DND-41 (cell line): ENCODE measurements around the gene SLC25A44.

ENCODE experiments used
- ATAC-seq: fragments of 200-7000 bp; cut with Tn5 transposase; 3 replicates; pipeline ENCODE4 v1.9.1; 2021; ENCODE audit warnings: low read depth; ENCODE audit not compliant: insufficient read depth
- DNase-seq: peaks from one replicate; pipeline ENCODE4 v3.0.0-alpha.2; 2020
- H2AFZ ChIP-seq: 2 replicates; pipeline ENCODE4 v1.6.0; 2012; ENCODE audit warnings: low read depth, low read length
- H3K27ac ChIP-seq: 2 replicates; pipeline ENCODE4 v1.5.1; 2012; ENCODE audit warnings: low read length, inconsistent platforms
- H3K27me3 ChIP-seq: fragments of 200-600 bp; sonication (generic); 2 replicates; pipeline ENCODE4 v1.6.0; 2012; ENCODE audit warnings: low read length, mild to moderate bottlenecking, inconsistent platforms; ENCODE audit not compliant: insufficient read depth, poor library complexity
- H3K36me3 ChIP-seq: 2 replicates; pipeline ENCODE4 v1.5.1; 2012; ENCODE audit warnings: low read length, inconsistent platforms; ENCODE audit not compliant: insufficient read depth
- H3K4me1 ChIP-seq: 2 replicates; pipeline ENCODE4 v1.5.1; 2012; ENCODE audit warnings: mild to moderate bottlenecking, low read length; ENCODE audit not compliant: insufficient read depth
- H3K4me2 ChIP-seq: 2 replicates; pipeline ENCODE4 v1.6.0; 2012; ENCODE audit warnings: mild to moderate bottlenecking, moderate library complexity, low read length, inconsistent platforms; ENCODE audit not compliant: insufficient read depth
- H3K4me3 ChIP-seq, 2 experiments: fragments of 200-600 bp in 1 of 2; shearing (Covaris generic) in 1 of 2; 2 replicates each; pipeline ENCODE4 v1.5.1; 2012 to 2016; ENCODE audit warnings: inconsistent platforms in 2 of 2, low read length in 2 of 2, mild to moderate bottlenecking in 2 of 2, low read depth in 1 of 2, moderate library complexity in 1 of 2
- H3K79me2 ChIP-seq: 2 replicates; pipeline ENCODE4 v1.6.0; 2012; ENCODE audit warnings: low read length, inconsistent platforms; ENCODE audit not compliant: insufficient read depth
- H3K9ac ChIP-seq: 2 replicates; pipeline ENCODE4 v1.6.0; 2012; ENCODE audit warnings: low read depth, mild to moderate bottlenecking, inconsistent platforms, low read length, moderate library complexity
- H3K9me3 ChIP-seq: 2 replicates; pipeline ENCODE4 v1.5.1; 2012; ENCODE audit warnings: low read length, moderate library complexity, mild to moderate bottlenecking, inconsistent platforms; ENCODE audit not compliant: insufficient read depth, severe bottlenecking
- H4K20me1 ChIP-seq: 2 replicates; pipeline ENCODE4 v1.6.0; 2012; ENCODE audit warnings: low read length; ENCODE audit not compliant: insufficient read depth
- EZH2 ChIP-seq: IDR thresholded peaks from 3 replicates; pipeline ENCODE4 v1.6.1; 2012; ENCODE audit warnings: borderline replicate concordance, low read depth, mild to moderate bottlenecking, moderate library complexity, low read length, inconsistent platforms; ENCODE audit not compliant: severe bottlenecking
- TF ChIP-seq, protein P1 (sequence below): IDR thresholded peaks from 2 replicates; pipeline ENCODE4 v1.5.1; 2012; ENCODE audit warnings: borderline replicate concordance, low read length, moderate library complexity, mild to moderate bottlenecking; ENCODE audit not compliant: poor library complexity, severe bottlenecking; ENCODE audit errors: extremely low read depth

Gene SLC25A44

DNA sequence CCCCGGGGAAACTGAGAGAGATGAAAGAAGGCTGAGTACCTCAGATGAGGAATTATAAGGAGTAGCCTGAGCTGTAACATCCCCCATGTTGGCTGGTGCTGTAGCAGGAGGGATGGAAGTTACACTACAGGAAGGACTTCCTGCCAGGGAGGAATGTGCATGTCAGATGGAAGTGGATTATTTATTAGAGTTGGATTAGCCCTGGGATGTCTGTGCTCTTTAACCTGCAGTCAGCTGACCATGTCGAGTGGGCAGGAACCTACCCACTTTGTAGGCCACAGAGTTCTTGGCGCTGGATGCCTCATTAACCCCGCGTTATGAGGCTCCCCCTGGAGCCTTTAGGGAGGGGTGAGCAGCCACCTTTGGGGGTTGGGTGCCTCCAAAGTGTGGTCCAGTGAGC, 41.3 kb upstream of the SLC25A44 start:
- H3K79me2 ChIP-seq = no peaks in the 10 kb centered on the region
- H3K9ac ChIP-seq = no peak overlapping the region
- no peak overlapping the region for H3K27ac ChIP-seq
- no peak overlapping the region for H2AFZ ChIP-seq
- no peak overlapping the region for H3K4me3 ChIP-seq
- H4K20me1 ChIP-seq = no peaks in the 10 kb centered on the region
- H3K27me3 ChIP-seq = peaks cover 9% of the 10 kb centered on the region
- H3K36me3 ChIP-seq = no peaks in the 10 kb centered on the region
- no peak for DNase-seq
- H3K4me1 ChIP-seq = no peaks in the 10 kb centered on the region
- TF ChIP-seq, protein P1, sequence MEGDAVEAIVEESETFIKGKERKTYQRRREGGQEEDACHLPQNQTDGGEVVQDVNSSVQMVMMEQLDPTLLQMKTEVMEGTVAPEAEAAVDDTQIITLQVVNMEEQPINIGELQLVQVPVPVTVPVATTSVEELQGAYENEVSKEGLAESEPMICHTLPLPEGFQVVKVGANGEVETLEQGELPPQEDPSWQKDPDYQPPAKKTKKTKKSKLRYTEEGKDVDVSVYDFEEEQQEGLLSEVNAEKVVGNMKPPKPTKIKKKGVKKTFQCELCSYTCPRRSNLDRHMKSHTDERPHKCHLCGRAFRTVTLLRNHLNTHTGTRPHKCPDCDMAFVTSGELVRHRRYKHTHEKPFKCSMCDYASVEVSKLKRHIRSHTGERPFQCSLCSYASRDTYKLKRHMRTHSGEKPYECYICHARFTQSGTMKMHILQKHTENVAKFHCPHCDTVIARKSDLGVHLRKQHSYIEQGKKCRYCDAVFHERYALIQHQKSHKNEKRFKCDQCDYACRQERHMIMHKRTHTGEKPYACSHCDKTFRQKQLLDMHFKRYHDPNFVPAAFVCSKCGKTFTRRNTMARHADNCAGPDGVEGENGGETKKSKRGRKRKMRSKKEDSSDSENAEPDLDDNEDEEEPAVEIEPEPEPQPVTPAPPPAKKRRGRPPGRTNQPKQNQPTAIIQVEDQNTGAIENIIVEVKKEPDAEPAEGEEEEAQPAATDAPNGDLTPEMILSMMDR = no peak
- TF ChIP-seq EZH2 = no peak
- H3K4me2 ChIP-seq = no peak overlapping the region
- no peaks in the 10 kb centered on the region for H3K9me3 ChIP-seq
- no peak for ATAC-seq

DNA sequence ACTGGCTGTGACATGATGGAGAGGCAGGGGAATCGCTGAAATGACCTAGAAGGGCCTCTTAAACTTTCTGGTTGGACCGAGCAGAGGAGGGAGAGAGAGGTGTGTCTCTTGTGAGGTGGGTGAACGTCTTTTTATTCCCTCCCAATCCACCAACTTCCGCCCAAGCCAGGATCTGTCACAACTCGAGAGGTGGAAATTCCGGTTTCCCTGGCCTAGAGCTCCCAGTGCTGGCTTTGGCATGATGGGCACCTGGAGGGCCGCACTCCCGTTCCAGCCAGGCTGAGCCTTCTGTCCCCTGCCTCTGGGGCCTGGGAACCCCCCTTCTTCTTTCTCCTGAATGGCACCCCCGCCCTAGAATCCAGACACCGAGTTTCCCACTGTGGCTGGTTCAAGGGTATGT, 40.5 kb upstream of the SLC25A44 start, which contains the start of gene SEMA4A:
Gene SEMA4A (plus strand): TSS at position 224 of the 400 bp plus-strand sequence. CDS start 994 bp downstream, outside the sequence.
- Histone ChIP-seq H3K27me3 (peaks cover 5% of the 10 kb centered on the region), H3K27ac (no peak within 1 kb of the TSS), H3K4me1 (no peaks in the 10 kb centered on the region), H3K4me2 (no peak within 1 kb of the TSS), H4K20me1 (no peaks in the 10 kb centered on the region), H3K9me3 (no peaks in the 10 kb centered on the region), H3K9ac (no peak within 1 kb of the TSS), H3K36me3 (no peaks in the 10 kb centered on the region), H2AFZ (no peak within 1 kb of the TSS), H3K79me2 (no peaks in the 10 kb centered on the region), H3K4me3 (no peak within 1 kb of the TSS)
- DNase-seq (no peak), ATAC-seq (no peak)
- TF ChIP-seq, protein P1 = no peak
- TF ChIP-seq EZH2 = no peak

DNA sequence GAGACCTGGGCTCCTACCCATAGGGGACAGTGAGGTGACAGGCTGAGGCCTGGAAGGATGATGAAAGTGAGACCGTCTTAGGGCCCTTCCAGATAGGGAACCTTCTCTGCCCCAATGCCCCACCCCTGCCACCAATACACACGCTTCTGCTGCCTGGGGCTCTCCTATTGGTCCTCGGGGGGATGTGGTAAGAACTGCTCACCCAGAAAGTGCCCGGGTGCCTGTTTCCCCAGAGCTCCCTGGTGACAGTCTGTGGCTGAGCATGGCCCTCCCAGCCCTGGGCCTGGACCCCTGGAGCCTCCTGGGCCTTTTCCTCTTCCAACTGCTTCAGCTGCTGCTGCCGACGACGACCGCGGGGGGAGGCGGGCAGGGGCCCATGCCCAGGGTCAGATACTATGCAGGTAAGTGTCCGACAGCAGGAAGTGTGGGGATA, 39.6 kb upstream of the SLC25A44 start:
- Histone ChIP-seq H2AFZ (no peak overlapping the region), H3K4me1 (no peaks in the 10 kb centered on the region), H3K27me3 (peaks cover 4% of the 10 kb centered on the region), H3K9ac (no peak overlapping the region), H3K9me3 (no peaks in the 10 kb centered on the region), H4K20me1 (no peaks in the 10 kb centered on the region), H3K4me3 (no peak overlapping the region), H3K4me2 (no peak overlapping the region), H3K36me3 (no peaks in the 10 kb centered on the region), H3K27ac (no peak overlapping the region), H3K79me2 (no peaks in the 10 kb centered on the region)
- ATAC-seq (no peak), DNase-seq (no peak)
- no peak for TF ChIP-seq EZH2
- TF ChIP-seq, protein P1 = no peak
